Thyroid gland (tissue), 4 donors: ENCODE results near the gene ANKRD6.

ENCODE experiments used
- CTCF ChIP-seq, 6 experiments: fragments of 200-600 bp in 3 of 6; fragments of 450-650 bp in 3 of 6; sonication (generic) in 3 of 6; IDR thresholded peaks; one replicate each; pipeline ENCODE4 v1.5.1; 2016 to 2019; ENCODE audit warnings: antibody characterized with exemption in 6 of 6, mild to moderate bottlenecking in 2 of 6, inconsistent platforms in 1 of 6, moderate library complexity in 1 of 6
- POLR2A ChIP-seq, 2 donors: fragments of 450-650 bp; IDR thresholded peaks; one replicate each; pipeline ENCODE4 v1.6.1; 2017; ENCODE audit warnings: antibody characterized with exemption in 2 of 2, mild to moderate bottlenecking in 2 of 2, moderate library complexity in 1 of 2

- TF ChIP-seq CTCF (IDR thresholded peaks at IDR 0.05) (peak in 1 of 6 experiments; percentile 19), POLR2A (IDR thresholded peaks at IDR 0.05) (peak; percentile 70 to 95)
Measured at GRCh38 chr6:89638320-89639195, 205.6 kb downstream of the ANKRD6 start, which contains the start of gene LYRM2.
